COLO668 (cell line): ENCODE data around the gene PCNX3.

Experiments used
- DNase-seq: peaks from one replicate; lab custom pipeline; 2025; ENCODE audit not compliant: unreplicated experiment; lab: John Stamatoyannopoulos, UW

The PCNX3 gene

DNA sequence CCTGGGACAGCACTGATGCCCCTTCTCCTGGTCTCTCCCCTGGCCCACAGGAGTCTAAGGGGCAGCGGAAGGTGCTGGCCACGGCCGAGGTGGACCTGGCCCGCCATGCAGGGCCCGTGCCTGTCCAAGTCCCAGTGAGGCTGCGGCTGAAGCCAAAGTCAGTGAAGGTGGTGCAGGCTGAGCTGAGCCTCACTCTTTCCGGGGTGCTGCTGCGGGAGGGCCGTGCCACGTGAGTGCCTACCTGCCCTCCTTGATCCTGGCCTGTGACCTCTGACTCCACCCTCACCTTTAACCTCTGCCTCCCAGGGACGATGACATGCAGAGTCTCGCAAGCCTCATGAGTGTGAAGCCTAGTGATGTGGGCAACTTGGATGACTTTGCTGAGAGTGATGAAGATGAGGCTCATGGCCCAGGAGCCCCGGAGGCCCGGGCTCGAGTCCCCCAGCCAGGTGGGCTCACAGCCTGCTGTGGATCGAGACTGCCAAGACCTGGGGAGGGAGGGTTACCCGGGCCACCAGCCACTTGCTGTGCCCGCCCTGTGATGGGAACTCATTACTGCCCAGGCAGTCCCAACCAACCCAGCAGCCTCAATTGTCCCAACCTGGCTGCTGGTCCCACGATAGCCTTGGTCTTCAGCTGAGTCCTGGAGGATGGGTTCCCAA lies 35.4 kb upstream of the PCNX3 start:
- no peak for DNase-seq

DNA sequence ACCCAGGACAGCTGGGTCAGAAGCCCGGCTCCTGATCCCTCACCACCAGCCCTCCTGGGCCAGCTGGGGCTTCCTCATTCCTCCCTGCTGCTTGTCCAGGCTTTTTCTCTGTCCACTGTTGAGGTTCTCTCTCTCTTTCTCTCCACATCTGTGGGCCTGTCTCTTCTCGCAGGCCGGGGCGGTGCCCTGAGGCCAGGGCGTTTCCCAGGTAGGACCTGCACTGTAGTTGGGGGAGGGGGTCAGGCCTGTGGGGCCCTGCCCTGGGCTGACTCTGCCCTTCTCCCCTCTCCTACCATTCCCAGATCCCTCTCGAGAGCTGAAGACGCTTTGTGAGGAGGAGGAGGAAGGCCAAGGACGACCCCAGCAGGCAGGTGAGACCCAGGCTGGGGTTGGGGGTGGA lies 34.8 kb upstream of the PCNX3 start:
- DNase-seq = no peak

DNA sequence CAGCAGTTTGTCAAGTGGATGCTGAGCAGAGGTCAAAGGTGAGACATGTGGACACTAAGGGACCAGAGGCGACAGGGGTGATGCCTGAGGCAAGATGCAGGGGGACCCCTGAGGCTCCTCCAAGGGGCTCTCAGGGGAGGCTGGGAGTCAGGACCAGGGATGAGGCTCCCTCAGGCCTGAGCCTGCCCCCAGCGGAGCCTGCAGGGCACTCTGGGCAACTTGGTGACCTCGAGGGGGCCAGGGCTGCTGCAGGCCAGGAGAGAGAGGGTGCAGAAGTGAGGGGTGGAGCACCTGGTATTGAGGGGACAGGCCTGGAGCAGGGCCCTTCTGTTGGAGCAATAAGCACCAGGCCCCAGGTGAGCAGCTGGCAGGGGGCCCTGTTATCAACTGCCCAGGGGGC lies 33.6 kb upstream of the PCNX3 start:
- DNase-seq = no peak

DNA sequence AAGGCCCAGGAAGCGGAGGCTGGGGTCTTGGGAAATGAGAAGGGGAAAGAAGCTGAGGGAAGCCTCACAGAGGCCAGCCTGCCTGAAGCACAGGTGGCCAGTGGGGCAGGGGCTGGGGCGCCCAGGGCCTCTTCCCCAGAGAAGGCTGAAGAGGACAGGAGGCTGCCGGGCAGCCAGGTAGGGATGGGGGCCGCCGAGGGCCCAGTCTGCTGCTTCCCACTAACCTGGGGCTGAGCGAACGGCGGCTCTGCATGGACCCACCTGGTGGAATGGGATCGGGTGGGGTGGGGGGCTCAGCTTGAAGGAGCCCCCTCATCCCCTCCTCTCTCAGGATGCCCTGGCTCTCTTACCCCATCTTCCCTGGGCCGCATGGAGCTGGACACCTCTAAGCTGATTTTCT lies 32.0 kb upstream of the PCNX3 start:
- DNase-seq = no peak

DNA sequence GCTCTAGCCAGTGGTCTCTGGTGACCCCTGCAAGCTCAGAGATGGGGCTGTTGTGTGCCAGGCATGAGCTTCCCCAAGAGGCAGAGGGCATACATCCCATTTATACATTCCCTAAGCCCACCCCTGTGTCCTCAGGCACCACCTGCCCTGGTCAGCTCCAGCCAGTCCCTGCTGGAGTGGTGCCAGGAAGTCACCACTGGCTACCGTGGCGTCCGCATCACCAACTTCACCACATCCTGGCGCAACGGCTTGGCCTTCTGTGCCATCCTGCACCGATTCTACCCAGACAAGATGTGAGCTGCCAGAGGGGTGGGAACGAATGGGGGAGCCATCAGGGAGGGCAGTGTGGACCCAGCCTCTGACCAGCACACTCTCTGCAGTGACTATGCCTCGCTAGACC lies 31.5 kb upstream of the PCNX3 start:
- no peak for DNase-seq

DNA sequence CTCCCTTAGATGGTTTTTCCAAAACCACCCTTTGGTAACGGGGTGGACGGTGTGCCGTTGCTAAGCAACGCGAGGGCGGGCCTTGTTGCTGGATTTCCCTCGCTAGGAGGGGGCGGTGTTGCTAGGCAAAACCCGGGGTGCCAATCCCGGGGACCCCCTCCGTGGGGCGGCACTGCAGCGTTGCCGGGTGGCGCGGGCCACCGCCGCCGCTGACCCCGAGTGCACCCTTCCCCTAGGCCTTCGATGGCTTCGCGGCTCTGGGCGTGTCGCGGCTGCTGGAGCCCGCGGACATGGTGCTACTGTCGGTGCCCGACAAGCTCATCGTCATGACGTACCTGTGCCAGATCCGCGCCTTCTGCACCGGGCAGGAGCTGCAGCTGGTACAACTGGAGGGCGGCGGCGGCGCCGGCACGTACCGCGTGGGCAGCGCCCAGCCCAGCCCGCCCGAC lies 30.8 kb upstream of the PCNX3 start:
- DNase-seq = no peak

DNA sequence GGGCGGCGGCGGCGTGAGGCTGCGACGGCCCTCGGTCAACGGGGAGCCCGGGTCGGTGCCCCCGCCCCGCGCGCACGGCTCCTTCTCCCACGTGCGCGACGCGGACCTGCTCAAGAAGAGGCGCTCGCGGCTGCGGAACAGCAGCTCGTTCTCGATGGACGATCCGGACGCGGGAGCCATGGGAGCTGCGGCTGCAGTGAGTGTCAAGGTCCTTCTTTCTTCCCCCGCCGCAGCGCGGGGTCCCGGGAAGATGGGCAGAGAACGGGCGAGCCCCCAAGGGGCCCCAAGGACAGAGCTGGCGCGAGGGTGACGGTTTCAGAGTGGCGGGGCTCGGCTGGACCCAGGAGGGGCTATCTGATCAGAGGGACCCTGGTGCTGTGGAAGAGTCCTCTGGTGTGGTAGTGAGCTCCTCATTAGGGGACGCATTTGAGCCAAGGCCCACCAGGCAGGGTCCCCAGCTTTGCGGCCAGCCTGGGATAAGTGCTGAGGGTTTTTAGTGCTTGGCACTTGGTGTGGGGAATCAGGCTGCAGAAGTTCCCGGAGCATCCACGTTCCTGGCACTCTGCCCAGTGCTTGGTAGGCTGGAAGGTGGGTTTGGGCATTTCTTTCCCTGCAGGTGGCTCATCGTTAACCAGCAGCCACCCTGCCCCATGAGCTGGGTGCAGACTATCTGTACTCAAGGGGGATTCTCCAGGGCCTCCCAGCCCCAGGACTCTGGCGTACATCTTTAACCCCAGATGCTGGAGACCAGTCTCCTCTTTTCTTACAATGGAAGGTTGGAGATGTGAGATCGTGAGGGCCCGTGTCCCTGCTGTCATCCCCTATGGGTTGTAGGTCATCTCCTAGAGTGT lies 30.0 kb upstream of the PCNX3 start:
- DNase-seq = peak; percentile 38

DNA sequence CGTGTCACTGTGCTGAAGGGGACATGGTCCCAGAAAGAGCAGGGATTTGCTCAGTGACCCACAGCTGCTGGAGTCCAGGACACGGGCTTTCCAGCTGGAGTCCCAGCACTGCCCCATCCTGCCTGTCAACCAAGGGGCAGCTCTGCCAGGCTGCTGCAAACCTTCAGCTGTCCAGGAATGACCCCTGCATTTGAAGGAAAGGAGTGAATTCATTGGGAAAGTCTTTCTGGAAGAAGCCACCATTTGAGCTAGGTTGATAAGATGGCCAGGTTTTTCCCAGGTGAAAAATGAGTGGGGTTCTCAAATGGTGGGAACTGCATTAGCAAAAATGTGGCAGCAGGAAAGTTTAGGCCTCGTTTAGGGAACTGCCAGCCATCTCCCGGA lies 29.3 kb upstream of the PCNX3 start:
- DNase-seq = no peak

DNA sequence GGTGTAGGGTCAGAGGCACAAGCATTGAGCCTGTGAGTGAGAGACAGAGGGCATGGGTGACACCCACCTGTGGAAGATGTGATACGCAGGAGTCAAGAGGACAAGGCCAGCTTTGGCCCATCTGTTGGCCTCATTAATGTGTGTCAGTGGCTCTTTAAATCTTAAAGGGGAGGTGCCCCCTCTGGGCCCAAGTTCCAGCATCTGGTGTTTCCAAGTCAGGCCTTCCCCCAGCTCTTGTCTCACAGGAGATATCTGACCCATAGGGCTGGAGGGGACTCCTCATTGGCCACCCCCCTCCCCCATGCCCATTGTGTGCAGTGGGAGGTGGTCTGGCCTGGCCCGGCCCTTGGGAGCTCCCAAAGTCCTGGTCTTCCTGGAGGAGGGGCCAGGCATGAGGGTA lies 28.9 kb upstream of the PCNX3 start:
- no peak for DNase-seq

DNA sequence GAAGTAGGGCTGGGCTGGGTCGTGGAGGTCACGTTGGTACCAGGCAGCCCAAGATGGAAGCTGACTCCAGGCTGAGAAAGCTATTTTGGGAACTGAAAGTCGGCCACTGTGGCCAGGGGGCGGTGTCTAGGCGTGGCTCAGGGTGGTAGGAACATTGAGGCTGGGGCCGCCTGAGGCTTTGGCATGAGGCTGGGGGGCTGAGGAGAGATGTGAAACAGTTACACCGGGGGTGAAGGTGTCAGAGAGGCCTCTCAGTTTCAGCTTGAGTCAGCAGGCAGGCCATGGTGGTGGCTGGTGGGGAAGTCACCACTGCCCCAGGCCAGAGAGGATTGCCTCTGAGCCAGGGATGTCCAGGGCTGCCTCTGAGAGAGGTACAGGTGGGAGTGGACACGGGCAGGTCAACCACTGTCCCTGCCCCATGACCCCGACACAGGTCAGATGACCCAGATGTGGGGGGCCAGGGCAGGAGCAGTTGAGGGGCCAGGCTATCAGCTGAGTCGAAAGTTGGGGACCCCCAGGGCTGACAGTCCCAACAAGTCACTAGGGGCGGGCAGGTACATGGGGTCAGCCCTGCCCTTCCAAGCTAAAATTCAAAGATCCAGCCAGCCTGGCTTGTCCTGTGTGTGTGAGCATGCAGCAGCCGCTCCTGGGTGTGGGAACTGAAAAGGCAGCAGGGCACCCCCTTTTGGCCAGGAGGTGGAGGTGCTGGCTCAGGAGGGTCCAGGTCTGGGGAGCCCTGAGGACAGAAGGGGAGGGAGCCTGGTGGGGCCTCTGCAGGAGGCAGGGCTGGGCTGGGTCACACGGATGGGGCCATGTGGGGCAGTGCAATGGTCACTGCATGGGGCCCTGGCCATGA lies 27.1 kb upstream of the PCNX3 start:
- DNase-seq = peak; percentile 54

DNA sequence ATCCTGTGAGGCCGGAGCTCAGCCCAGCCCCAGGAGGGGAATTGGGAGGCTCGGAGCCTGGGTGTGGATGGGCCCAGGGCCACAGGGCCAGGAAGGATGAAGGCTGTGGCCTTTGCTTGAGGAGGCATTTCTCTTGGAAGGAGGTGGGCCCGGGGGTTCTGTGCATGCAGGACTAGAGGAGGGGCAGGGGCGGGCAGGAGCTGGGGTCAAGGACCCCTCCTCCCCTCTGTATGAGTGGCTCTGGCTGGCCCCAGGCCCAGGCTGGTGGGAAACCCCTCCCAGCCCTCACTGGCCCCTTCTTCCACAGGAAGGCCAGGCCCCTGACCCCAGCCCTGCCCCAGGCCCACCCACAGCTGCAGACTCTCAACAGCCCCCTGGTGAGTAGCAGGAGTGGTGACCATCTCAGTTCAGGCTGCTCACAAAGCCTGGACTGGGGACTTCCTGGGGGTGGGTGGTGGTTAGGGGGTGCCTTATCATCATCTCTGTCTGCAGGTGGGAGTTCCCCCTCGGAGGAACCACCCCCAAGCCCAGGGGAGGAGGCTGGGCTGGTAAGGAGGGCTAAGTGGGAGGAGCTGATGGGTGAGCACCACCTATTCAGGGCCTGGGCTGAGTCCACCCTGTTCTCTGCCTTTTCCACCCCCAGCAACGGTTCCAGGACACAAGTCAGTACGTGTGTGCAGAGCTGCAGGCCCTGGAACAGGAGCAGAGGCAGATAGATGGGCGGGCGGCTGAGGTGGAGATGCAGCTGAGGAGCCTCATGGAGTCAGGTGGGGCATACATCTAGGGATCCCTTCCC lies 25.9 kb upstream of the PCNX3 start:
- DNase-seq = no peak

DNA sequence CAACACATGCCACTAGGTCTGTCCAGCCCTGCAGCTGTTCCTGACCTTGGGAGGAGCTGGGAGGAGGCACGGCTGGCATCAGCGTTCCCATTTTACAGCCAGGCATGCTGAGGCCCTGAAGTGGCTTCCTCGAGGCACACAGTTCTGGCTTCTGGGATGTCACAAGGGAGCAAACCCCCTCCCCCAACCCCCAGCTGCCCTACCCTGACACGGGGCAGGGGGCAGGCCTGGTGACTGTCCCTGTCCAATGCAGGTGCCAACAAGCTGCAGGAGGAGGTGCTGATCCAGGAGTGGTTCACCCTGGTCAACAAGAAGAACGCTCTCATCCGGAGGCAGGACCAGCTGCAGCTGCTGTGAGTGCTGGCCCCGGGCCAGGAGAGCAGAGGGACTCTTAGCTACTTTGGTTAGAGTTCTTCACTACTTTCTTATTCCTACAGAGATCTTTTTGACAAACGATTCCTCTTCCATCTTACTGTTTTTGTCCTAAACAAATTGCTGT lies 25.3 kb upstream of the PCNX3 start:
- DNase-seq = peak; percentile 67

DNA sequence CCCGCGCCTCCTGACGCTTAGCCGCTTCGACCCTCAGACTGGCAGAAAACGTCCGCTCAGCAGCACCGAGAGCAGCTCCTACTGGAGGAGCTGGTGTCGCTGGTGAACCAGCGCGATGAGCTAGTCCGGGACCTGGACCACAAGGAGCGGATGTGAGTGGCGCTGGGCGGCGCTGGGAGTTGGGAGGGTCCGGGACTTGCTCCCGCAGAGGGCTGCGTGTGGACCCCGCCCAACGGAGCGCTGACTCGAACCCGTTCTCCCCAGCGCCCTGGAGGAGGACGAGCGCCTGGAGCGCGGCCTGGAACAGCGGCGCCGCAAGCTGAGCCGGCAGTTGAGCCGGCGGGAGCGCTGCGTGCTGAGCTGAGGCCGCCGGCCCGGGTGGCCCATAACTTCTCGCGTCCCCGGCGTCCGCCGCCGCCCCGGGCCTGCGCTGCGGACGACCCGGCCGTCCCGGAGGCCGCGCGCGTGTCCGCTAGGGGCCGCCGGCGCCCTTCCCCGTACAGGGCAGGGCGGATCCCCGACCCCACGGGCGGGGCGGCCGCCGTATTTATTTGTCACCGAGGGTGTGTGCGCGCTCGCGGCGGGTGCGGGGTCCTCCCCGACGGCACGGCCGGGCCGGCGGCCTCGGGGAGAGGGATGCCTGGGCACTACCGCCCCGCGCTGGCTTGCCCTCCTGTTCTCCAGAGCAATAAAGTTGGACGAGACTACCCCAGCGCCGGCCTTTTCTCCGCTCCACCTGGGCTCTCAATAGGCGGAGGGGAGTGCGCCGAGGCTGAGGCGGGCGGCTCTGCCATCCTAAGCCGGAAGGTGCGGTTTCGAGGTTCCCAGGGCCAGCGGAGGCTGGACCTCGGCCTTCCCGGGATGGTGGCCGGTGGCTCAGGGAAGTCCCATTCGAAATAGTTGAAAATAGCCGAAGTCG lies 23.4 kb upstream of the PCNX3 start:
- no peak for DNase-seq

DNA sequence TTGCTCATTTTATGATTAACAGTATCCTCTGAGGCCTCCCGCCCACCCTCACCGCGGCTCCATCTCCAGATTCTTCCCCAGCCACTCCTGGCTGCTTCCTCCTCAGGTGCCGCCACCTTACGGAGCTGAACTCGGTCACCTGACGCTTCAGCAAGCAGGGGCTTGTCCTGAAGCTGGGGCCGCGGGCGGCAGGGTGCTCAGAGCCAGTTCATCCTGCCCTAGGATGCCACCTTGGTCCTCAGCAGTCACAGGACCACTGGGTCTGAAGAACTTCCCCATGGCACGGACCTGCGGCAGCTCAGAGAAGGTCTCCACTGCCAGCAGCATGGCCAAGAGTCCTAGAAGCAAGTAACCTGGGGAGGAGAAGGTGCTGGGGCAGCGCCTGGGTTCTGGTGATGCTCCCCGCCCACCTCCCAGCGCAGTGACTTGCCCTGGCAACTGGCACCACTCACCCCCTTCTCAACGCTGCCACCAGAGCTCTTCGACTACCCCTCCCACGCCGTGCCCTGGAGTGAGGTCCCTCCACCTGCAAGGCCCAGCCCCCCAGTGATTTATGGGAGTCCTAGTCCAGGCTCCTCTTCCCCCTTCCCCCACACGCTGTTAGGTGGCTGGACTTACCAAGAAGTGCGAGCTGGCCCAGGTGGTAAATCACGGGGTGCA lies 22.6 kb upstream of the PCNX3 start:
- no peak for DNase-seq

DNA sequence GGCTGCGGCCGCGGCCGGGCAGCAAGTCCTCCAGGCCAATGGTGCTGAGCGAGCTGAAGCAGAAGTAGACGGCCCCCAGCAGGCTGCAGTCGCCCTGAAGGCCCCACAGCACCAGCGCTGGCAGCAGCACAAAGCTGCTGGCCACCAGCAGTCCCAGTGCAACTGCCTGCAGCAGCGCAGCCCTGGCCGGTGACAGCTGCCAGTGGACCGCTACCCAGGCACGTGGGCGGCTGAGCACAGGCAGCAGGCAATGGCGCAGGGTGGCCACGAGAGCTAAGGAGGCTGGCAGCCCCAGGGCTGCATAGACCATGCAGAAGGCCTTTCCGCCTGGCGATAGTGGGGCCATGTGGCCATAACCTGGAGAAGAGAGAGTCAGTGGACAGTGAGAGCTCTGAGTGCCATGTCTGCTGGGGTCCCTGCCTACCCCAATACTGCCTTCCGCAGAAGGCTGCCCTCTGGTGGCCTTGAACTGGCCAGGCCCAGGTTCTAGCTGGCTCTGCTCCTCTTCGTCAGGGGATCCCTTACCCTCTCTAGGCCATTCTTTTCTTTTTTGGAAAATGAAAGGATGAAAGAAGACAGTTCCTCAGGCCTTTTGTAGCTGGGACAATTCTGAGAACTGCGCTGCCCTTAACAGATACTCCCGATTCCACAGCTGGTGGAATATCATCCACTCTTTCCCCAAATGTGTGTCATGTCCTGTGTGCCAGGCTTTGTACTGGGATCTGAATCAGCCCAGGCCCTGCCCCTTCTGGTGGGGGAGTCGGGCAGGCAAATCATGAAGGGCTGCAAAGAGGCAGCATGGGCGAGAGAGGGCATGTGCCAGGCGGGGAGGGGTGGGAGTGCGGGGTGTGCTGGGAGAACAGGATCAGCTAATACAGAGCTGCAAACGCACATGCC lies 21.8 kb upstream of the PCNX3 start:
- DNase-seq = peak; percentile 47

DNA sequence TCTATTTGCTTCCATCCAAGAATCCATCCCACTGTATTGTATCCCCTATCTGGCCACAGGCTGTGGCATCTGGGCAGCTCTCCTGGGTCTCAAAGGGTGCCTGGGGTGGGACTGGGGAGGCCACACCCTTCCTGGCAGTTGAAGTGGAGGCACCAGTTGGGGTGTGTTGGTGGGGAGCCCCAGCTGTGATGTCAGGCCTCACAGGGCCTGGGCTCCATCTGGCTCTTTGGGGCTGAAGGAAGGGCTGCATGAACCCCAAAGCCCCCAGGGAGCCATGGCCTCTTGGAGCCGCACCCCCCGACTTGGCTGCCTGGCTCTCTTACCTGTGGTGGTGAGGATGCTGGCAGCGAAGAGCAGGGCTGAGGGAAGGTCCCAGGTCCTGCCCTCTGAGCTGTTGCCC lies 20.4 kb upstream of the PCNX3 start:
- no peak for DNase-seq

DNA sequence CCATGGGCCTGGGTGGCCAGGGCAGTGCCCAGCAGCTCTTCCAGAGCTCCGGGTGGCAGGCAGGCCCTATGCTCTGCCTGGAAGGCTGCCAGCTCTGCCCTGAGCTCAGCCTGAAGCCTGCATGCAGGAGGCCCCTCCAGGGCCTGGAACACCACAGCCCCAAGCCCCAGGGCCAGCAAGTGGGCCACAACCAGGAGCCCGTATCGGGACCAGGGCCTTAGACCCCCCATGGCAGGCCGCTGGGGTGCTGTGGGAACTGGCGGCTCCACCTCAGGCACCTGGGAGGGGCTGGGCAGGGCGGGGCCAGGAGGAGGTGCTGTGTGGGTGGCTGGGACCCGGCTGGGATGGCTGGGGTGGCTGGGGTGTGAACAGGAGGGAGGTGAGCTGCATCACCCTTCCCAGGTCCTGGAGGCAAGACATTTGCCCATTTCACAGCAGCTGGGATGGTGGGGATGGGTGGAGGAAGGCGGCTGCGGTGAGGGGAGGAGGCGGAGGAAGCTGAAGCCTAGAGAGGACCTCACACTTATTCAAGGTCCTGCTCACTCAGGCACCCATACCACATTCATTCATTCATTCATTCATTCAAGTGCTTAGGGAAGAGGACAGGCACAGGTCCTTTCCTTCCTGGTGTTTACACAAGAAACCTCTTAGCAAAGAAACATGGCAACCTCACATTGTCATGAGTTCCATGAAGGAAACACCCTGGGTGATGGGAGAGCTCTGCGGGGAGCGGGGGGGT lies 19.9 kb upstream of the PCNX3 start, which contains the start of gene KCNK7:
TSS of gene KCNK7 (minus strand) at position 258 of the 739 bp plus-strand sequence. CDS start at position 230, 28 bp downstream.
- no peak for DNase-seq
